K562 (cell line): ENCODE results near the gene PYCR2. TPM values are rescaled to one million over a fixed set of nuclear protein-coding genes. Genes with fewer than 3 reads are reported as not detected.

Experiments used
- ATAC-seq: fragments of 200-7000 bp; cut with Tn5 transposase; 3 replicates; pipeline ENCODE4 v1.9.1; 2020; ENCODE audit warnings: moderate library complexity
- BruUV-seq: library from RNA; stranded (reverse); fragments of 400-500 nt; replicated peaks from 2 replicates; lab custom pipeline; 2021; lab: Mats Ljungman, UMichigan
- CTCF ChIA-PET: fragments of 300-600 bp; formaldehyde crosslinking; extraction: SDS; loops from one replicate; lab custom pipeline; 2021; ENCODE audit warnings: low intra/inter-chr PET ratio; lab: Yijun Ruan, JAX
- POLR2A ChIA-PET: fragments of 300-600, 350-650 bp; sonication (Branson Sonifier 250); formaldehyde crosslinking; extraction: SDS; loops from one replicate; lab custom pipeline; 2021; ENCODE audit warnings: antibody characterized with exemption, inconsistent platforms; lab: Yijun Ruan, JAX
- DNase-seq, 4 experiments: peaks; one replicate each; pipeline versions ENCODE4 v3.0.0 to v3.0.0-alpha.2; 2011 to 2018; ENCODE audit warnings: low spot score in 3 of 4, mixed read lengths in 3 of 4; ENCODE audit errors: extremely low read depth in 1 of 4
- FAIRE-seq: peaks from 2 replicates; lab custom pipeline; 2011; peaks lifted over from hg19 to GRCh38; lab: Jason Lieb, UNC
- H2AFZ ChIP-seq: 2 replicates; pipeline ENCODE4 v1.6.0; 2011; ENCODE audit warnings: low read depth, low read length, control low read depth, inconsistent platforms
- H3K27ac ChIP-seq: fragments of 200-600 bp; 3 replicates; pipeline ENCODE4 v1.8.0; 2011; ENCODE audit warnings: low read depth, mild to moderate bottlenecking, control low read depth, inconsistent platforms, low read length, moderate library complexity, mixed read lengths; ENCODE audit errors: extremely low read depth
- H3K27me3 ChIP-seq, 2 experiments: fragments of 300-600 bp in 1 of 2; 2 replicates in 1 of 2; 3 replicates in 1 of 2; pipeline versions ENCODE4 v1.6.0 to v1.8.0; 2011; ENCODE audit warnings: inconsistent platforms in 2 of 2, low read length in 2 of 2, mild to moderate bottlenecking in 1 of 2, mixed read lengths in 1 of 2, moderate library complexity in 1 of 2; ENCODE audit not compliant: control insufficient read depth in 2 of 2, insufficient read depth in 2 of 2
- H3K36me3 ChIP-seq: fragments of 300-600 bp; 3 replicates; pipeline ENCODE4 v1.8.0; 2011; ENCODE audit warnings: mild to moderate bottlenecking, low read length, inconsistent platforms; ENCODE audit not compliant: control insufficient read depth, insufficient read depth
- H3K4me1 ChIP-seq, 2 experiments: fragments of 200-600 bp in 1 of 2; replicated peaks in 1 of 2; 2 replicates in 1 of 2; 3 replicates in 1 of 2; pipeline versions ENCODE4 v1.5.1 to v1.8.0; 2011; ENCODE audit warnings: inconsistent platforms in 2 of 2, low read length in 2 of 2, mild to moderate bottlenecking in 1 of 2, mixed read lengths in 1 of 2, moderate library complexity in 1 of 2; ENCODE audit not compliant: control insufficient read depth in 2 of 2, insufficient read depth in 2 of 2
- H3K4me2 ChIP-seq: 2 replicates; pipeline ENCODE4 v1.6.1; 2011; ENCODE audit warnings: low read length, control low read depth, inconsistent platforms, mixed read lengths; ENCODE audit not compliant: insufficient read depth
- H3K4me3 ChIP-seq: fragments of 200-600 bp; sonication (generic), shearing (Covaris generic); 2 replicates; pipeline ENCODE4 v1.5.1; 2016; ENCODE audit warnings: control low read depth, inconsistent platforms
- H3K79me2 ChIP-seq: fragments of 200-600 bp; 3 replicates; pipeline ENCODE4 v1.8.0; 2011; ENCODE audit warnings: low read length, inconsistent platforms; ENCODE audit not compliant: control insufficient read depth, insufficient read depth
- H3K9ac ChIP-seq, 2 experiments: 2 replicates each; pipeline versions ENCODE4 v1.6.0 to v1.6.1; 2011; ENCODE audit warnings: low read depth in 2 of 2, low read length in 2 of 2, control low read depth in 1 of 2, inconsistent platforms in 1 of 2, mild to moderate bottlenecking in 1 of 2, mixed read lengths in 1 of 2; ENCODE audit not compliant: insufficient read depth in 1 of 2
- H3K9me1 ChIP-seq: one replicate; pipeline ENCODE4 v1.6.0; 2011; ENCODE audit warnings: inconsistent platforms, mild to moderate bottlenecking, low read length, moderate library complexity; ENCODE audit not compliant: control insufficient read depth, insufficient read depth
- H3K9me3 ChIP-seq: replicated peaks from 2 replicates; pipeline ENCODE4 v1.5.1; 2011; ENCODE audit warnings: low read depth, low read length, inconsistent platforms; ENCODE audit not compliant: control insufficient read depth, insufficient read depth
- H4K20me1 ChIP-seq: replicated peaks from 2 replicates; pipeline ENCODE4 v1.6.1; 2011; ENCODE audit warnings: low read length, inconsistent platforms, mixed read lengths; ENCODE audit not compliant: control insufficient read depth, insufficient read depth
- CHD4 ChIP-seq: fragments of 200-600 bp; sonication (generic); IDR thresholded peaks from 3 replicates; pipeline ENCODE4 v1.6.1; 2012; ENCODE audit warnings: low read depth, mild to moderate bottlenecking, mixed read lengths, low read length, inconsistent platforms; ENCODE audit not compliant: insufficient read depth, insufficient replicate concordance, poor library complexity, severe bottlenecking
- FOXK2 ChIP-seq, 2 experiments: fragments of 450-650 bp; IDR thresholded peaks in 1 of 2; conservative IDR thresholded peaks in 1 of 2; 2 replicates each; pipeline ENCODE4 v1.6.1; 2016; ENCODE audit warnings: low read depth in 2 of 2, mild to moderate bottlenecking in 1 of 2
- HEY1 ChIP-seq: fragments of 250-450 bp; sonication (Bioruptor Pico); IDR thresholded peaks from 2 replicates; pipeline ENCODE4 v1.5.0; 2020; ENCODE audit warnings: mild to moderate bottlenecking, moderate library complexity, borderline replicate concordance
- POLR3A ChIP-seq: IDR thresholded peaks from 2 replicates; pipeline ENCODE4 v1.6.1; 2011; ENCODE audit warnings: borderline replicate concordance, mild to moderate bottlenecking, moderate library complexity; ENCODE audit not compliant: insufficient read length, insufficient read depth; ENCODE audit errors: extremely low read depth
- PRMT5 ChIP-seq: sonication (generic); formaldehyde crosslinking; IDR thresholded peaks from 2 replicates; pipeline ENCODE4 v1.5.0; 2020; ENCODE audit warnings: missing genetic modification reagents
- RREB1 ChIP-seq: fragments of 250-450 bp; sonication (Bioruptor Pico); IDR thresholded peaks from 2 replicates; pipeline ENCODE4 v1.4.0; 2020
- SMARCA5 ChIP-seq: fragments of 450-650 bp; IDR thresholded peaks from 2 replicates; pipeline ENCODE4 v1.6.1; 2016
- ZC3H4 ChIP-seq: sonication (generic); formaldehyde crosslinking; IDR thresholded peaks from 2 replicates; pipeline ENCODE4 v1.9.0; 2021; ENCODE audit warnings: missing genetic modification reagents, borderline replicate concordance
- WGBS: fragments of 100-300 bp; shearing (Covaris generic); methylation state at CpG from one replicate; pipeline ENCODE4 v1.1.6; 2016; ENCODE audit warnings: low coverage, mixed read lengths; ENCODE audit not compliant: insufficient coverage; ENCODE audit errors: missing lambda C conversion rate; 5-methylcytosine and 5-hydroxymethylcytosine counted together
- in situ Hi-C: fragments of 300-500 bp; cut with MboI; formaldehyde crosslinking; loops from 4 replicates; pipeline ENCODE4 v1.15.0; 2018; ENCODE audit warnings: inconsistent platforms, mixed read lengths
- intact Hi-C: fragments of 100-400 bp; cut with micrococcal nuclease; formaldehyde crosslinking; loops from 2 replicates; pipeline ENCODE4 v1.14.2; 2022
- polyA plus RNA-seq, 8 experiments: library from polyadenylated mRNA; depleted of rRNA in 4 of 8; stranded (reverse) in 5 of 8; unstranded in 3 of 8; fragments of >200 nt; fragmentation: Nextera tagmentation in 2 of 8; fragmentation: Illumina TruSeq in 1 of 8; extraction: Ambion mirVana in 2 of 8; extraction: Trizol in 1 of 8; gene quantifications; 2 replicates each; pipeline versions ENCODE4 v1.2.1 to v1.2.3, GENCODE V29; 2011 to 2014; ENCODE audit warnings: inconsistent platforms in 1 of 8, missing spikeins in 1 of 8
- total RNA-seq, 7 experiments: library from RNA; depleted of rRNA in 6 of 7; stranded (reverse); fragments of >200 nt in 6 of 7; fragmentation: Illumina TruSeq in 2 of 7; extraction: Trizol in 2 of 7; gene quantifications; 2 replicates each; pipeline versions ENCODE4 v1.2.1 to v1.2.3, GENCODE V29; 2011 to 2021; ENCODE audit warnings: low replicate concordance in 1 of 7
- TF ChIP-seq, protein P1 (sequence below): fragments of 250-450 bp; sonication (Bioruptor Pico); IDR thresholded peaks from 2 replicates; pipeline ENCODE4 v1.4.0; 2020; ENCODE audit warnings: borderline replicate concordance

PYCR2 gene
- total and polyA plus RNA-seq, 9 of the 15 experiments (the other 6 are each of a cell fraction or from before 2014, with no cell fraction given): 5.5 to 219 (median 127) TPM

DNA sequence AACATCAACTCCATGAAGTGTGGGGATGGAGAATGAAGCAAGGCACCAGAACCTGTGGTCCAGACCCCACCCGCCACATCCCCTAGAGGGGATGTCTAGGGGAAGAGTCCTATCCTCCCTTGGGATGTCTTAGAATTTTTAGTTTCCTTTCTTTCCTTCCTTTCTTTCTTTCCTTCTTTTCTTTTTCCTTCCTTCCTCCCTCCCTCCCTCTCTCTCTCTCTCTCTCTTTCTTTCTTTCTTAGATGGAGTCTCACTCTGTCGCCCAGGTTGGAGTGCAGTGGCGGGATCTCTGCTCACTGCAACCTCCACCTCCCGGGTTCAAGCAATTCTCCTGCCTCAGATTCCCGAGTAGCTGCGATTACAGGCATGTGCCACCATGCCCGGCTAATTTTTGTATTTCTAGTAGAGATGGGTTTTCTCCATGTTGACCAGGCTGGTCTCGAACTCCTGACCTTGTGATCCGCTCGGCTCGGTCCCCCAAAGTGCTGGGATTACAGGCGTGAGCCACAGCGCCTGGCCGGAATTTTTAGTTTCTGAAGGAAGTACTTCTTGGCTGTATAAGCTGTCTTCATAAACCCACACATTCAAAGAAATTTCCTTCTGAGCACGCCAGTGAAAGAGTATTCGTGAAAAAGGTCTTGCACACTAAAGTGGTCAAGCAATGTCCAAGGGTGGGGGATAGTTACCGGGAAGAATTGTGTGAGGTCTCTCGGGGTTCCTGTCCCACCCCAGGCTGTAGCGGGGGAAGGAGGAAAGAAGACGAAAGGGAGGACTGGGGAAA, 37.8 kb upstream of the PYCR2 start (continued):
- TF ChIP-seq, protein P1, sequence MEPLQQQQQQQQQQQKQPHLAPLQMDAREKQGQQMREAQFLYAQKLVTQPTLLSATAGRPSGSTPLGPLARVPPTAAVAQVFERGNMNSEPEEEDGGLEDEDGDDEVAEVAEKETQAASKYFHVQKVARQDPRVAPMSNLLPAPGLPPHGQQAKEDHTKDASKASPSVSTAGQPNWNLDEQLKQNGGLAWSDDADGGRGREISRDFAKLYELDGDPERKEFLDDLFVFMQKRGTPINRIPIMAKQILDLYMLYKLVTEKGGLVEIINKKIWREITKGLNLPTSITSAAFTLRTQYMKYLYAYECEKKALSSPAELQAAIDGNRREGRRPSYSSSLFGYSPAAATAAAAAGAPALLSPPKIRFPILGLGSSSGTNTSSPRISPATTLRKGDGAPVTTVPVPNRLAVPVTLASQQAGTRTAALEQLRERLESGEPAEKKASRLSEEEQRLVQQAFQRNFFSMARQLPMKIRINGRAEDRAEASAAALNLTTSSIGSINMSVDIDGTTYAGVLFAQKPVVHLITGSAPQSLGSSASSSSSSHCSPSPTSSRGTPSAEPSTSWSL (CRISPR knock-in tag): no peak
- TF ChIP-seq POLR3A: no peak
- TF ChIP-seq, all 486 proteins: peak for 20

DNA sequence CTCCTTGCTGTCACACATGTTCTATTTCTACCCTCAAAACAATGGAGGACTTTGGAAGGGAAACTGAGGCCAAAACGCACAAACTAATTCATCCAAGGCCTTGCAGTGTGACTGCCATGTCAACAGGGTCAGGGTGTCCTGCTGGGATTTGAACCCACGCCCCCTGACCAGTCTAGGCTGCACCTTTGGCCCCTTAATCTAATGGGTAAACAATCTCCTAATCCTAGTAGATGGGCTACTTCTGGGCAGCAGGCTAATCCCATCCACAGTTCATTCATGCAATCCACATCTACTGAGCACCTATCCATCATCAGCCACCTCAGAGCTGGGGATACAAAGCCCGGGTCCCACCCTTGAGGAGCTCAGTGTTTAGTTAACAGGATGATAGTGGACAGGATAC, 34.0 kb upstream of the PYCR2 start:
- DNase-seq: no peak
- 25% methylated on average over 3 of the region's 3 CpGs for WGBS
- Histone ChIP-seq H3K4me2 (no peak overlapping the region), H3K79me2 (no peaks in the 10 kb centered on the region), H3K4me3 (no peak overlapping the region), H3K9me3 (no peaks in the 10 kb centered on the region), H3K4me1 (peaks cover 3 to 16% of the 10 kb centered on the region in 2 experiments; a peak in 4 of 5 replicates), H3K27ac (no peak overlapping the region), H4K20me1 (no peaks in the 10 kb centered on the region), H3K36me3 (no peaks in the 10 kb centered on the region), H3K27me3 (no peaks in the 10 kb centered on the region), H2AFZ (no peak overlapping the region), H3K9me1 (no peaks in the 10 kb centered on the region), H3K9ac (peak overlapping the region in 1 of 2 experiments; percentile 65; a peak in 1 of 4 replicates)
- intact Hi-C loops (no loop called here), in situ Hi-C loops (loop anchor here (5.0 kb wide), 1 partner anchor 81 kb away; no protein-coding TSS in a partner anchor)
- no TSS peak for BruUV-seq
- CTCF ChIA-PET: no interaction called here
- FAIRE-seq: no peak
- POLR2A ChIA-PET: interaction anchor here (1.0 kb wide), 1 partner anchor 22 kb away, joined by 3 read pairs; no protein-coding TSS in a partner anchor
- no peak for ATAC-seq
- TF ChIP-seq PRMT5 (CRISPR knock-in tag): no peak
- no peak for TF ChIP-seq HEY1 (CRISPR knock-in tag)
- no peak for TF ChIP-seq FOXK2 (conservative IDR thresholded peaks at IDR 0.05 in 1 of 2, IDR thresholded peaks at IDR 0.05 in 1 of 2; ENCODE audit: low read depth in 2 of 2)
- no peak for TF ChIP-seq ZC3H4 (CRISPR knock-in tag)
- no peak for TF ChIP-seq RREB1 (CRISPR knock-in tag)
- no peak for TF ChIP-seq SMARCA5
- no peak for TF ChIP-seq CHD4
